Measurements from ENCODE around the gene ADAM12.
A peak's percentile ranks its signal among the peaks of the same experiment; 100 is the strongest.

The ADAM12 gene

GRCh38 chr10:126331101-126331500 is 57.2 kb downstream of the ADAM12 start:
- H3K9me3 Mint-ChIP-seq = no peaks in the 10 kb centered on the region
- H3K27ac Mint-ChIP-seq = no peak overlapping the region
- H3K4me1 Mint-ChIP-seq = peaks cover 57% of the 10 kb centered on the region
- no peaks in the 10 kb centered on the region for H3K36me3 Mint-ChIP-seq (ENCODE audit: low read depth)
- H3K27me3 Mint-ChIP-seq (ENCODE audit: low read depth) = peaks cover 4% of the 10 kb centered on the region
- H3K4me3 Mint-ChIP-seq = no peak overlapping the region
- TF ChIP-seq CTCF (IDR thresholded peaks at IDR 0.05; ENCODE audit: unreplicated experiment in 3 of 3) = no peak

- TF ChIP-seq CTCF (IDR thresholded peaks at IDR 0.05; ENCODE audit: unreplicated experiment in 3 of 3) = no peak
- Mint-ChIP-seq H3K4me3 (no peak overlapping the region), H3K9me3 (no peaks in the 10 kb centered on the region), H3K36me3 (ENCODE audit: low read depth) (peaks cover 12% of the 10 kb centered on the region), H3K27me3 (ENCODE audit: low read depth) (peaks cover 4% of the 10 kb centered on the region), H3K27ac (no peak overlapping the region), H3K4me1 (peaks cover 42% of the 10 kb centered on the region)
These were observed 63.5 kb downstream of the ADAM12 start for GRCh38 chr10:126324826-126325225.

GRCh38 chr10:126321440-126321839 is 66.8 kb downstream of the ADAM12 start:
- no peaks in the 10 kb centered on the region for H3K9me3 Mint-ChIP-seq
- peaks cover 12% of the 10 kb centered on the region for H3K36me3 Mint-ChIP-seq (ENCODE audit: low read depth)
- TF ChIP-seq CTCF (IDR thresholded peaks at IDR 0.05; ENCODE audit: unreplicated experiment in 3 of 3) = no peak
- peak overlapping the region; percentile 25 to 63 (median 63) for H3K27ac Mint-ChIP-seq
- H3K4me3 Mint-ChIP-seq = no peak overlapping the region
- peaks cover 26% of the 10 kb centered on the region for H3K4me1 Mint-ChIP-seq
- peaks cover 4% of the 10 kb centered on the region for H3K27me3 Mint-ChIP-seq (ENCODE audit: low read depth)

GRCh38 chr10:126317751-126318150 is 70.5 kb downstream of the ADAM12 start:
- Mint-ChIP-seq H3K27ac (no peak overlapping the region), H3K36me3 (ENCODE audit: low read depth) (peaks cover 6% of the 10 kb centered on the region)
- no peak for TF ChIP-seq CTCF (IDR thresholded peaks at IDR 0.05; ENCODE audit: unreplicated experiment in 3 of 3)

GRCh38 chr10:126315494-126316177 is 72.6 kb downstream of the ADAM12 start:
- no peaks in the 10 kb centered on the region for H3K9me3 Mint-ChIP-seq
- no peak for TF ChIP-seq CTCF (IDR thresholded peaks at IDR 0.05; ENCODE audit: unreplicated experiment in 3 of 3)

More at GRCh38 chr10:126317751-126318150, 70.5 kb downstream of the ADAM12 start:
- no peak overlapping the region for H3K4me3 Mint-ChIP-seq
- H3K9me3 Mint-ChIP-seq = no peaks in the 10 kb centered on the region
- peaks cover 34% of the 10 kb centered on the region for H3K4me1 Mint-ChIP-seq
- no peaks in the 10 kb centered on the region for H3K27me3 Mint-ChIP-seq (ENCODE audit: low read depth)

More at GRCh38 chr10:126315494-126316177, 72.6 kb downstream of the ADAM12 start:
- Mint-ChIP-seq H3K4me3 (peak overlapping the region in 1 of 3 experiments; percentile 0), H3K36me3 (ENCODE audit: low read depth) (peaks cover 6% of the 10 kb centered on the region), H3K27ac (peak overlapping the region; percentile 65 to 88 (median 81)), H3K4me1 (peaks cover 31% of the 10 kb centered on the region), H3K27me3 (ENCODE audit: low read depth) (no peaks in the 10 kb centered on the region)

All from nephron (organoid).